Aorta (tissue), 5 donors: ENCODE data around the gene SS18L1. TPM values are rescaled to one million over a fixed set of nuclear protein-coding genes. Genes with fewer than 3 reads are reported as not detected.

Source experiments
- ATAC-seq: fragments of 200-7000 bp; cut with Tn5 transposase; one replicate; pipeline ENCODE4 v1.9.1; 2022; ENCODE audit warnings: moderate library complexity; ENCODE audit not compliant: low FRiP score
- DNase-seq, 2 donors: peaks; one replicate each; pipeline ENCODE4 v3.0.0-alpha.2; 2020
- H3K27ac ChIP-seq, 2 donors: one replicate each; pipeline ENCODE4 v1.5.1; 2013; ENCODE audit warnings: low read length in 2 of 2, mild to moderate bottlenecking in 2 of 2, moderate library complexity in 2 of 2, control low read depth in 1 of 2, inconsistent platforms in 1 of 2, low read depth in 1 of 2
- H3K27me3 ChIP-seq, 2 donors: one replicate each; pipeline ENCODE4 v1.6.1; 2013; ENCODE audit warnings: control low read depth in 1 of 2, low read length in 1 of 2, mild to moderate bottlenecking in 1 of 2, moderate library complexity in 1 of 2; ENCODE audit not compliant: insufficient read depth in 2 of 2, control insufficient read depth in 1 of 2
- H3K36me3 ChIP-seq, 2 donors: one replicate each; pipeline ENCODE4 v1.6.1; 2013; ENCODE audit warnings: control low read depth in 1 of 2, low read length in 1 of 2, mild to moderate bottlenecking in 1 of 2; ENCODE audit not compliant: insufficient read depth in 2 of 2, control insufficient read depth in 1 of 2
- H3K4me1 ChIP-seq, 2 donors: one replicate each; pipeline ENCODE4 v1.6.1; 2013; ENCODE audit warnings: low read length in 2 of 2, control low read depth in 1 of 2, mild to moderate bottlenecking in 1 of 2, moderate library complexity in 1 of 2; ENCODE audit not compliant: insufficient read depth in 2 of 2, control insufficient read depth in 1 of 2
- H3K4me3 ChIP-seq, 2 donors: one replicate each; pipeline ENCODE4 v1.5.1; 2013; ENCODE audit warnings: low read length in 2 of 2, control low read depth in 1 of 2, mild to moderate bottlenecking in 1 of 2
- H3K9me3 ChIP-seq: one replicate; pipeline ENCODE4 v1.6.1; 2013; ENCODE audit warnings: mild to moderate bottlenecking, low read length; ENCODE audit not compliant: control insufficient read depth
- WGBS, 2 donors: extraction: QIAGEN DNeasy Blood & Tissue Kit; methylation state at CpG; one replicate each; pipeline ENCODE4 v1.1.7; 2013; 5-methylcytosine and 5-hydroxymethylcytosine counted together
- intact Hi-C, 2 donors: fragments of 100-400 bp; cut with DNase I; formaldehyde crosslinking; loops; one replicate each; pipeline versions ENCODE4 v1.14.2 to v1.15.0; 2022
- long read RNA-seq, 2 donors: library from polyadenylated mRNA; unstranded; transcript quantifications; one replicate each; pipeline ENCODE4 v2.0.0, GENCODE V29; 2020 to 2021
- polyA plus RNA-seq, 2 donors: library from polyadenylated mRNA; stranded (reverse); fragments of 200-250 nt; gene quantifications; one replicate each; pipeline ENCODE4 v1.2.3, GENCODE V29; 2013
- total RNA-seq, 2 donors: library from RNA; stranded (reverse); fragmentation: NEBNext Ultra II Directional; extraction: Animal tissue kit (Norgen Biotek cat#: 25700); gene quantifications; one replicate each; pipeline ENCODE4 v1.2.1, GENCODE V29; 2021
- donor health status: healthy with polysubstance abuse.
- donor health status: Bipolar disorder and iron deficiency.
- donor health status: DM: no; HTN: no; CAD: no.
- donor health status: DM: no; HTN: no; CAD: no.
- donor health status: DM: yes; HTN: yes; CAD: no.

The SS18L1 gene, protein sequence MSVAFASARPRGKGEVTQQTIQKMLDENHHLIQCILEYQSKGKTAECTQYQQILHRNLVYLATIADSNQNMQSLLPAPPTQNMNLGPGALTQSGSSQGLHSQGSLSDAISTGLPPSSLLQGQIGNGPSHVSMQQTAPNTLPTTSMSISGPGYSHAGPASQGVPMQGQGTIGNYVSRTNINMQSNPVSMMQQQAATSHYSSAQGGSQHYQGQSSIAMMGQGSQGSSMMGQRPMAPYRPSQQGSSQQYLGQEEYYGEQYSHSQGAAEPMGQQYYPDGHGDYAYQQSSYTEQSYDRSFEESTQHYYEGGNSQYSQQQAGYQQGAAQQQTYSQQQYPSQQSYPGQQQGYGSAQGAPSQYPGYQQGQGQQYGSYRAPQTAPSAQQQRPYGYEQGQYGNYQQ
- 10 to 100 TPM; 12.1 to 19.1 TPM for total RNA-seq
- polyA plus RNA-seq = 10 to 100 TPM in 1 of 2 donors, 1 to 10 TPM in 1; 4.9 to 10.1 TPM
- long read RNA-seq, donor 1, full-length matches to known transcripts = 2 of 10 reads
- long read RNA-seq, donor 1, partial matches to known transcripts = 5 of 10 reads
- long read RNA-seq, donor 1, other reads (novel, unspliced or antisense) = 3 of 10 reads
- long read RNA-seq, donor 2, partial matches to known transcripts = 0 of 4 reads
- long read RNA-seq, donor 2, other reads (novel, unspliced or antisense) = 4 of 4 reads

DNA sequence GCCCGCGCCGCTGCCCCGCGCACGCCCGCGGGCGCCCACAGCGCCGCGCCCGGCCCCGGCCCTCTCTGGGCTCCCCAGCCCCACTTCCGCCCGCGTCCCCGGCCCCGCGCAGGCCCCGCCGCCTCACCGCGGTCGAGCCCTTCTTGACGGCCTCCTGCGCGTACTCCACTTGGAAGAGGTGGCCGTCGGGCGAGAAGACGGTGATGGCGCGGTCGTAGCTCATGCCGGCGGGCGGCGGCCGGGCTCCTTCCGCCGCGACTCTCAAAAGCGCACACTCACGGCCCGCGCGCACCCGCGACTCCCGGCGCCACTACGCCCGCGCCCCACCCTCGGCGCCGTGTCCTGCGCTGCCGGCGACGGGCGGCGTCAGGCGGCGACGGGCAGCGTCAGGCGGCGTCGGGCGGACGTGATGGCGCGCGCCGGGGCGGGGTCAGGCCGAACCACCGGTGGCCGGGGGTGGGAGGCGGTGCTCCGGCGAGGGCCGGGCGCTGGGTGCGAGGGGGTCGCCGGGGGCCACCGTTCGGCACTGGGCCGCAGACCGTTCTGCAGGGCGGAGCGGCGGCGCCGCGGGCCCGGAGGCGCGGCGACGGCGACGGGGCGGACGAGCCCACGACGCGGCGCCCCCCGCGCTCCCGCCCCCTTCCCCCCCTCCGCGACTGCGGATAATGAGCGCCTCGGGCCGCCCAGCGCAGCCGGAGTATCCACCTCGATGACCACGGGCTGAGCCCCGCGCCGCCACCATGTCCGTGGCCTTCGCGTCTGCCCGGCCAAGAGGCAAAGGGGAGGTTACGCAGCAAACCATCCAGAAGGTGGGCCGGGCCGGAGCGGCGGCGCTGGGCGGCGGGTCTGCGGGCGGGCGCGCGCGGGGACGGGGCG lies at the start of gene SS18L1, which contains the start of gene PSMA7:
SS18L1 (plus strand) TSS at position 689 of the 876 bp plus-strand sequence; CDS start at position 741, 52 bp downstream.
PSMA7 (minus strand) TSS at position 314 of the 876 bp plus-strand sequence; CDS start at position 223, 91 bp downstream.
- Histone ChIP-seq H3K4me1 (no peaks in the 10 kb centered on the region), H3K27ac (peak within 1 kb of the TSS; percentile 84 to 93), H3K4me3 (peak within 1 kb of the TSS; percentile 96 to 98), H3K9me3 (no peaks in the 10 kb centered on the region), H3K27me3 (no peaks in the 10 kb centered on the region), H3K36me3 (peaks cover 0 to 8% of the 10 kb centered on the region in 2 donors)
- intact Hi-C loops = loop anchor here in 1 of 2 donors (5.0 kb wide), 1 partner anchor 39 kb away; the partner anchor contains the start of gene MTG2
- 1% methylated on average over 82 to 148 of the region's 148 CpGs for WGBS, 2 donors
- peak; percentile 94 for ATAC-seq
- peak; percentile 92 to 95 for DNase-seq

DNA sequence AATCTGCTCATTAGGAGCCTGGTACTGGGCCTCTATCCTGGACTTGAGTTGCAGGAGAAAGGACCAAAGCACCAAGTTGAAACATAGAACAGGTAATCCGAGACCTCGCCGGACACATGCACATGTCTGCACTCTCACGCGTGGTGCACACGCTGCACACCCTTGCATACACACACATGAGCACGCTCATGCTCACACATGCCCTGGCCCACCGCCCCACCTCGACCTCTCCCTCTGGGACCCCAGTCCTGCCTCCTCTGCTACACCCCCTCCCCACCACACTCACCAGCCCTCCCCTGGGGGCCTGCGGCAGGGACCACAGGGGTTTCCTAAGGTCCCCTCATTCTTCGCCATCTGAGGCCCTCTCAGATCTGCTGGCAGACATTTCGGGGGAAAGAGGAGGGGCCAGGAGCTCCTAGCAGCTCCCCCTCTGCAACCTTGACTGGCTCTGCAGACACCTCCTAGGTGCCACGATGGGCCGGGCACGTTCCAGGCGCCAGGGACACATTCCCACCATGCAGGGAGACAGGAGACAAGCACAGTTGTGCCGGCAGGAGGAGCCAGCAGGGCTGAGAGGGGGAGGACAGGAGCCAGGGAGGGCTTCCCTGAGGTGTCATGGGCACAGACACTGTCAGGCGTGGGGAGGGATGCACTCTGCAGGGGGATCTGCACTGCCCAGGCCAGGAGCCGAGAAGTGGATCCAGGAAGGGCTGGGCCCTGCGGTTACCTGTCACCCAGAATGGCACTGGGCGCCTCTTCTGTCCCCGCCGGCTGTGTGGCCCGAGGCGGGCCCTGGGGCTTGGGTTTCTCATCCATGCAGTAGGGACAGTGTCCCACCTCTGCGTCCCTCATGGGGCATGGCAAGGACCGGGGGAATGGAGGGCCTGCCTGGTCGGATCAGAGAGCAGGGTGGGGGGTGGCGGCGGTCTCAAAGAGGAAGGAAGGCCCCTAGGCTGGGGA lies 46.9 kb upstream of the SS18L1 start:
- Histone ChIP-seq H3K27ac (no peak overlapping the region), H3K27me3 (no peaks in the 10 kb centered on the region), H3K9me3 (peaks cover 10% of the 10 kb centered on the region), H3K36me3 (no peaks in the 10 kb centered on the region), H3K4me1 (no peaks in the 10 kb centered on the region), H3K4me3 (no peak overlapping the region)
- intact Hi-C loops = no loop called here
- ATAC-seq = no peak
- 90 to 91% methylated on average over 29 to 30 of the region's 30 CpGs for WGBS, 2 donors
- no peak for DNase-seq

DNA sequence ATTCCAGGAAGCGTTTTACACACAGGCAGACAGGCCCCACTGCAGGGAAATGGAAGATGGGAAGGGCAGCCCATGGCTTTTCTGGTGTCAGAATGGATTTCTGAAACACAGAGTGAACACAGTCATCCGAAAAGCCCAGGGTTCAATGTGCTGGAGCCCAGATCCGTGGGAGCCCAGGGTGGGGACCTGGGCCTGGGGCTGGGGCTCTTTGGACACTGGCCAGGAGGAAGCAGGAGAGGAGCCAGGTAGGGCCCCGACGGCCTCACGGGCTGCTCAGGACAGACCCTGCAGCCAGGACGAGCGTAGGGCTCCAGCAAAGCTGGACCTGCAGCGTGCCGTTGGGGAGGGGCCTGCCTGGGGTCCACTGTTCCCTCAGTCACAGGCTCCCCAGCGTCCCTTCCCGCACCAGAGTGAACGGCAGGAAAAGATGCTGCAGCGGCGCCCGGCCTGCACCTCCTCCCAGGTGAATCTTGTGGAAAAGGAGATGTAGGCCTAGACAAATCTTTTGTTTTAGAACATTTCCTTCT lies 45.6 kb upstream of the SS18L1 start:
- 78 to 81% methylated on average over 16 of the region's 16 CpGs for WGBS, 2 donors
- Histone ChIP-seq H3K4me3 (no peak overlapping the region), H3K9me3 (peaks cover 13% of the 10 kb centered on the region), H3K36me3 (no peaks in the 10 kb centered on the region), H3K27ac (no peak overlapping the region), H3K27me3 (no peaks in the 10 kb centered on the region), H3K4me1 (no peaks in the 10 kb centered on the region)
- ATAC-seq (no peak), DNase-seq (no peak)
- intact Hi-C loops = no loop called here

DNA sequence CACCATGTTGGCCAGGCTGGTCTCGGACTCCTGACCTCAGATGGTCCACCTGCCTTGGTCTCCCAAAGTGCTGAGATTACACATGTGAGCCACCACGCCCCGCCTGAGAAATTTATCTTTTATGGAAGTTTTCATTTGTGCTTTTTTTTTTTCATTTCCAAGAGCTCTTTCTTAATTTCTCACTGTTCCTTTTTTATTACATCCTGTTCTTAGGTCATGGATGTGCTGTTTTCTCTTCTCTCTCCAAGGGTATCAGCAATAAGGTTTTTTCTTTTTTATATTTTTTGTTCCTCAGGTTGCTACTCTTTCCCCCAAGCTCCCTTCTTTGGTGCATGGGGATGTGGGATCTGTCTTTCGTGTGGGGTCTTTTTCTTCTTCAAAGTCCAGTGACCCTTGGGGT lies 42.5 kb upstream of the SS18L1 start:
- H3K9me3 ChIP-seq = peaks cover 13% of the 10 kb centered on the region
- no peak overlapping the region for H3K27ac ChIP-seq
- DNase-seq (no peak), ATAC-seq (no peak)
- intact Hi-C loops = no loop called here
- H3K36me3 ChIP-seq = no peaks in the 10 kb centered on the region
- 91 to 93% methylated on average over 4 of the region's 4 CpGs for WGBS, 2 donors
- no peak overlapping the region for H3K4me3 ChIP-seq
- H3K4me1 ChIP-seq = no peaks in the 10 kb centered on the region
- H3K27me3 ChIP-seq = no peaks in the 10 kb centered on the region

DNA sequence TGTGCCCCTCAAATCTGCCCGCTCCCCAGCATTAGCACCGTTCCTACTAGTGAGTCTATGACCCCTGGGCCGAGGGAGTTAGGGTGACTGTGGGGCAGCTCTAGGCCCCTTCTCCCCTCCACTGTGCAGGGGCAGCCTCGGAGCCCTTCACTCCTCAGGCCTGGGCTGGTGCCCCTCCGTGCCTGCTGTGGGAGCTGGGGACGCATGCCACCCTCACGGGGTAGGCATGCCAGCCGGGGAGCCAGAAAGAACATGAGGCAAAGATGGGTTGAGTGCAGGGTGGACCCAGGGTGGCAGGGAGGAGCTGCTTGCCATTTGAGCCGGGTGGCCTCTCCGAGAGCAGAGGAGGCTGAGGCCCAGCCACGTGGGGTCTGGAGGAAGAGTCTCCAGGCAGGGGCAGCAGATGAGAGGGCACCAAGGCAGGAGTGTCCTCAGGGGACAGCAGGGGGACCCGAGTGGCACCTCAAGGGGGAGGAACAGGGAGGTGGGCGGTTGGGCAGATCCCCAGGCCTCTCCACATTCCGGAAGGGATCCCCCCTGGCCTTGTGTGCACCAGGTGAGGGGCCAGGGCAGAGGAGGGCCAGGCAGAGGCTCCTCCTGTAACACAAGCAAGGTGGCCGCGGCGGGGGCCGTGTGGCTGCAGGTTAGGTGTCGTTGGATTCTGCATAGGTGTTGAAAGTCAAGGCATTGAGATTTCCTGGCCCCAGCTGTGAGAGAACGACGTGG lies 39.9 kb upstream of the SS18L1 start:
- Histone ChIP-seq H3K4me3 (no peak overlapping the region), H3K27ac (no peak overlapping the region), H3K9me3 (peaks cover 25% of the 10 kb centered on the region), H3K27me3 (no peaks in the 10 kb centered on the region), H3K36me3 (no peaks in the 10 kb centered on the region), H3K4me1 (no peaks in the 10 kb centered on the region)
- DNase-seq (no peak), ATAC-seq (no peak)
- WGBS, 2 donors = 73 to 81% methylated on average over 21 of the region's 21 CpGs
- intact Hi-C loops = no loop called here

DNA sequence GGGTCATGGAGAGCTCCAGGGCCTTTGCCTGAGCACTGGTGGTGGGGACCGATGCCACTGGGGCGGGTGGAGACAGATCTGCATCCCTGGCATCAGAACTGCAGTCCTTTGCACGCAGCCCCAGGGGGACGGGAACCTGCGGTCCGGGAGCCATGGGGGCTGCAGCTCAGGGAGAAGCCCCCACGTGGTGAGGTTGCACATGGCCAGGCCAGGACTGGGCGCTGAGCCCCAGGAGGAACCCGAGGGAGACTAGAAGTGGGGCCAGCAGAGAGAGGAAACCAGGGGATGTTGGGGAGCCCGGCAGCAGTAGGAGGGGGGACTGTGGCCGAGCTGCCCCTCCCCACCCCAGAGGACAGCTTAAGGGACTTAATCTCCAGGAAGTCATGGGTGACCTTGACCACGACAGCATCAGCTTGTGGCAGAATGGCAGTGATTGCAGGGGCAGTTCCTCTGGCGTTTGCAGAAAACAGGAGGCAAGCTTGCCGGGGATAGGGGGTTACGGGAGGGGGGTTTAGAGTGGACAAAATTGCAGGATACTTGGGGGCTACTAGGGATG lies 39.3 kb upstream of the SS18L1 start:
- no peaks in the 10 kb centered on the region for H3K27me3 ChIP-seq
- peaks cover 25% of the 10 kb centered on the region for H3K9me3 ChIP-seq
- ATAC-seq (no peak), DNase-seq (no peak)
- no peak overlapping the region for H3K4me3 ChIP-seq
- H3K4me1 ChIP-seq = no peaks in the 10 kb centered on the region
- H3K27ac ChIP-seq = no peak overlapping the region
- WGBS, 2 donors = 39 to 52% methylated on average over 15 of the region's 15 CpGs
- no peaks in the 10 kb centered on the region for H3K36me3 ChIP-seq
- intact Hi-C loops = no loop called here

DNA sequence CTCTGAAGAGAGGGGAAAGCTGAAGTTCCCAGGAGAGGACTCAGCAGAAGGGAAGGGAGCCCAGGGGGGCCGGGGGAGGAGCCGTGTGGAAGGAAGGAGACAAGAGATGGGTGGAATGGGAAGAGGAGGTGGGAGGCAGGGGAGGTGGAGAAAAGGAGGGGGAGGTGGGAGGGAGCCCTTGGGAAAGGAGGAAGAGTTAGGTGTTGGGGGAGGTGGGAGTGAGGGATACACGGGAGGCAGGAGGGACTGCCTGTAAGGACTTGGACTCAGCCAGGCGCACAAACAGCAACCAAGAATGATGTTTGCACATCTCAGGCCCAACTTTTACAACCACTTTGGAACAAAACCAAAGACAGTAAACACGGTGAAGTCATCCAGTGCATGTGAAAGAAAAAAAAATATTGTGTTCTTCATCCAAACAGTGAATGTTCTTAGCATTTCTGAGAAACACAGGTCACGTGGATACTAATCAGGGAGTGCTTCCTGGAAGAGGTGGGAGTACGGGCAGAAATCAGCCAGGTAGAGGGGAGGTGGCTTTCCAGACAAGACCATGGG lies 38.7 kb upstream of the SS18L1 start:
- Histone ChIP-seq H3K9me3 (peaks cover 23% of the 10 kb centered on the region), H3K4me3 (no peak overlapping the region), H3K27me3 (no peaks in the 10 kb centered on the region), H3K27ac (no peak overlapping the region), H3K4me1 (no peaks in the 10 kb centered on the region), H3K36me3 (no peaks in the 10 kb centered on the region)
- intact Hi-C loops = no loop called here
- WGBS, 2 donors = 16 to 19% methylated on average over 7 of the region's 7 CpGs
- no peak for ATAC-seq
- DNase-seq = no peak
